ENCODE data around the gene MTFR2.
A peak's percentile ranks its signal among the peaks of the same experiment; 100 is the strongest.

MTFR2 gene

DNA sequence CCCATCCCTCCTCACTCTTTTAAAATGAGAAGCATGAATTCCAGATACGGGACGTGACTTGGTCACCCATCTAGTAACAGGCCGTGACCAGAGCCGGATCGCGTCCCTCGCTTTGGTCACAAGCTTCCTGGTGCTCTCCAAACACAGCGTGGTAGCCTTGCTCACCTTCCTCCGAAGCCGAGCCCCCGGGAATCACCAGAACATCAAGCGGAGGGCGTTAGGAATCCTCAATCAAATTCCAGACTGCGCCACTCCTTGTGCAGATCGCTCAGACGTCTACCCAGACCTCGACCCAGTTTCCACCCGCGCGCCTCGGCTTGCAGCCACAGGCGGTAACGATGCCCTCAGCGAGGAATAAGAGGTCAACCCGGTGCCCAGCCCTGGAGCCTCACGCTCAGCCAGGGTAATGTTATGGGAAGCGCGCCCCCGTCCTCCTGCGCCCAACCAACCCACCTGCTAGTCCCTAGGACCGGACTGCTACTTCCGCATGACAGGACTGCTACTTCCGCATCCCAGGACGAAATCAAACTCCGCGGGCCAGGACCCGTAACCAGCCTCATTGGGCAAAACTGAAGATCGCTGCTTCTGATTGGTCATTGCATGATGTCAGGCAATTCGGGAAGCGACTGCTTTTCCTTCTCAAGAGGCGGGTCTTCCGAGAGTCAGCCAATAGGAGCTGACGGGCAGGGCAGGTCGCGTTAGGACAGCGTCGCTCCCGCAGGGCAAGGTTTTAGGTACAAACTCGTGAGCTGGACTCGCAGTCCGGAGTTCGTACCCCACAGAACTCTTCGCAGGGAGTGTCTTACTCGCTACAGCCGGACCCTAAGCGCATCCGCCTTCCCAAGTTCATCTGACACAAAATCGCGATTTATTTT, at the start of gene MTFR2:
Gene MTFR2 (minus strand): TSS at position 501 of the 875 bp plus-strand sequence. CDS start 1,212 bp downstream, outside the sequence.
- peak; percentile 98 for DNase-seq (ENCODE audit: low spot score)
- FAIRE-seq = peak; percentile 90

DNA sequence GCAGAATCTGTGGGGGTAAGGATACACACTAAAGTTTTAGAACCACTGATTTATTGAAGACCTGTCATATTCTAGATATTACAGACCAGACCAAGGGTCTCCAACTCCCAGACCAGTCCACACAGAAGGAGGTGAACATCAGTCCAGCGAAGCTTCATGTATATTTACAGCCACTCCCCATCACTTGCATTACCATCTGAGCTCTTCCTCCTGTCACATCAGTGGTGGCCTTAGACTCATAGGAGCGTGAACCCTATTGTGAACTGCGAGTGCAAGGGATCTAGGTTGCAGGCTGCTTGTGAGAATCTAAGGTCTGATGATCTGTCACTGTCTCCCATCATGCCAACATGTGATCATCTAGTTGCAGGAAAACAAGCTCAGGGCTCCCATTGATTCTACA, 44.5 kb upstream of the MTFR2 start:
- FAIRE-seq (no peak), DNase-seq (ENCODE audit: low spot score) (no peak)

DNA sequence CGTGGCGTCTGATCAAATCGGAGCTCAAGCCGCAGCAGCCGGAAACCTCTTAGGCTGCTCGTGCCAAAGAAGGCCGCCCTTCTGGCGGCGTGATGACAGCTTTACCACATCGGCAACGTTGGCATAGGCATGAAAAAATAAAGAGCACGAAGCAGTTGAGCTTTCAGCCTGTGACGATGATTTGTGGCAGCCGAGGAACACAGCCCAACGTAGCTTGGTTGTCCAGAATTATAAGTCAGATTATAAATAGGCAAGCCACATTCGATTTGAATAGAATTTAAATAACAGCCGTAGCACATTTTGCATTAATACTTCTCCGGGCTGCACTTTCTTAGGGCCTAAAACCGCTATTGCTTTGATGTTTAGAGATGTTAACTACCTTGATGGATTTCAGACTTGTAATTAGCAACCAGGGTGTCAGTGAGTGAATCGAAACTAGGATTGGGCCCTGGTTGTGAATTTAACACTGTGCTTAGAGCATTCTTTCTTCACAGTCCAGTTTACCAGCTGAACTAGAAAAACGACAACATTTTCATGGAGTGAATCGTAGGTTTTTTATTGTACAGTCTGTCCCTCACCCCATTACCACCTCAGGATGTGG, 40.4 kb upstream of the MTFR2 start:
- FAIRE-seq = no peak
- peak; percentile 55 for DNase-seq (ENCODE audit: low spot score)

DNA sequence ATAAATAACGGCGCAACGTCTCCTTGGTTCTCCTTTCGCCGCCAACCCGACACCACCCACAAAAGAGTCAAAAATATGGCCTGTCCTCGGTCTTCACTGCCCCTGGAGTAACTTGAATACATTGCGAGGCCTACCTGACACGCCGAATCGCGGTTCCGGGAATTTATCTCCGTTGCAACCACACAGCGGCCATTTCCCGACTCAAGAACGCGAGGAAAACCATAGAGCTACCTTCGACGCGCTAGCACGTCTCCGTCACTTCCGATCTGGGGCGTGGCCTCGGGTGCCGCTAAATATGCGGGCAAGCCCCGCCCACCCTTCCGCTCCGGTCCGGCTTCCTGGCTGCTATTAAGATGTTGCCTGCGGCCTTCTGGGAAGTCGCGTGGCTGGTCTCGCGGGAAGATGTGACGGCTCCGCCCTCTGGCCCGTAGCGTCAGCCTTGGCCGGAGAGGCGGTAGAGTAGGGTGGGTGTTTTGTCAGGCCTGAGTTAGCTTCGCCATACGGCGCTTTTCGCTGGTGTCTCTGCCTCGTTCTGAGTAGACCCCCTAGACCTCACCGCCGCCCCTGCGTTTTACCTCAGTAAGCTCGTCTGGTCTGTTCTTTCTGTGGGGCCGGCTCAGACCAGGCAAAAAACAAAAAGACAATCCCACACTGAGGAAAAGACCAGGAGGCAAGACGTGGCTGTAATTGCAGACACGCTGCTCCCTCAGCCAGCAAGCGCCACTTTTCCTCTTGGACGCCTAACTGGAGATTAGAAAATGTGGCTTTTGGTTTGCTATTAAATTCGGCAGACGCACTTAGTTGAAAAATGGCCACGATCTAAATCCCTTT, 39.7 kb upstream of the MTFR2 start, which contains the start of gene BCLAF1:
Gene BCLAF1 (minus strand): TSS at position 268 of the 831 bp plus-strand sequence. CDS start 9,980 bp downstream, outside the sequence.
- DNase-seq (ENCODE audit: low spot score) (peak; percentile 97), FAIRE-seq (peak; percentile 85)

DNA sequence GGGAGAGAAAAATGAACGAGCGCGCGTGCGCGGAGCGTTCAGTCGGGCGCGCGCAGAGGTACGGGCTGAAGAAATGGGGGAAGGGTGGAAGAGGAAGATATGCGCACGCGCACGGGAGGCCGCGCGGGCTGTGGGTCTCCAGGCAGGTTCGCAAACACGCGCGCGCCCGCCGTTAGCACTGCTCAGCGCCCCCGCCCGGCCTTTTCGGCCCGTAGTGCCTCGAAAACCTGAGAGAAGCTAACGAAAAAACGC, 39.1 kb upstream of the MTFR2 start:
- FAIRE-seq (no peak), DNase-seq (ENCODE audit: low spot score) (peak; percentile 76)

DNA sequence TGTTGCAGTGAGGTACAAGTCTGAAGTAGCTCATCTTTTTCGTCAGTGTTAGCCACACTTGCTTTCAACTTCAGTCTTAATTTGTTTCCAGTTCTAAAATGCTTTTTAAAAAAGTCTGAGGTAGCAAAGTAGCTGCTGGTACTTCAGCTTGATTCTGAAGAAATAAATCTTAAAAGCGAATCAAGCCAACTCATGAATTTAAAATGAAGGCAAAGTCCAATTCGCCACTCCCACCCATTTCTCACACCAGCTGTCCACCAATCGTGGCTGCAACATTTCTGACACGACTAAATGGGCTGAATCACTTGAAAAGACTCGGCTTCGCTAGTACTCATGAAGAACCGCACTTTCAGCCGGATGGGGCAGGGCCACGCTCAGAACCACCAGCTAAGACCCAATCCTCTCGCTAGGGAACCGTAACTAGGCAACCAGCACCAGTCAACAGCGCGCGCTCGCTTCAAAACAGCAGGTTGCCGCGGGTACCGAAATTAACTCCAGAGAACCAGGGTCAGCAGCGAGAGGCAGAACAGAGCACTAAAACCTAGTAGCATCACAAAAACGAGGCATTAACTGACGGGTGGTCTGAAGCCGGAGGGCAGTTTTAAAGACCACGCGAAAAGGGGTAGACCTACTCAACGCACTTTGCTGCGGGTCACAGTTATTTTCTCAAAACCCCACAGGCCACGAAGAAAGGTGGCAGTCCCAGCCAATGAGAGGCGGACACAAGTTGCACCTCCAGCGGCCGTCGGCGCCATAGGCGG, 38.6 kb upstream of the MTFR2 start:
- peak; percentile 63 for FAIRE-seq

DNA sequence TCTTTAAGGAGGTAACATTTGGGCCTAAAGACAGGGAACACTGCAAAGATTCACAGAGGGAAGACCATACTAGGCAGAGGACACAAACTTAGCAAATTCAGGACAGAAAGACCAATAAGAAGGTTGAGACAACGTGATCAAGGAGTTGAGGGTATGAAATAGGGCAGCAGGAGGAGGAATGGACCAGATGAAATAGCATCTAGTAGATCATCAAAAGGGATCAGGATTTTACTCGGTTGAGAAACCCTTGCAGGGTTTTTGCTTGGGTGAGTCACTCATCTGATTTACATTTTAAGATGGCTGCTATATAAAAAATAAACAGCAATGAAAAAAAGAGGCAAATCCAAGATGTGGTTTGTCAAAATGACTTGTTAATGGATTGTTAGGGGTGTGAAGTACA, 34.8 kb upstream of the MTFR2 start:
- no peak for DNase-seq (ENCODE audit: low spot score)

More for the DNA sequence above, 38.6 kb upstream of the MTFR2 start:
- DNase-seq (ENCODE audit: low spot score) = peak; percentile 85

DNA sequence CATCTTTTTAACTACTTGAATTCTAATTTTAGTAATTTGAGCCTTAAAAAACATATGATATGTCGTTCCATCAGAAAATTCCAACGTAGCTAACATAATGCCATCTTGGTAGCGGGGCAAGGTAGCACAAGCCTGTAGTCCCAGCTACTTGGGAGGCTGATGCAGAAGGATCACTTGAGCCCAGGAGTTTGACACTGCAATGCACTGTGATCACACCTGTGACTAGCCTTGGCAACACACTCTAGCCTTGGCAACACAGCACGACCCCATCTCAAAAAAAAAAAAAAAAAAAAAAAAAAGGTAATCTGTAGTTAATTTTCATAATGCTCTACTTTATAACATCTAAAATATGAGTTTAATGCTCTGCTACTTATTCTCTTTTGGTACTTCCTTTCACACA, 32.8 kb upstream of the MTFR2 start:
- FAIRE-seq = no peak
- no peak for DNase-seq (ENCODE audit: low spot score)

More for the DNA sequence above, 34.8 kb upstream of the MTFR2 start:
- FAIRE-seq = no peak

DNA sequence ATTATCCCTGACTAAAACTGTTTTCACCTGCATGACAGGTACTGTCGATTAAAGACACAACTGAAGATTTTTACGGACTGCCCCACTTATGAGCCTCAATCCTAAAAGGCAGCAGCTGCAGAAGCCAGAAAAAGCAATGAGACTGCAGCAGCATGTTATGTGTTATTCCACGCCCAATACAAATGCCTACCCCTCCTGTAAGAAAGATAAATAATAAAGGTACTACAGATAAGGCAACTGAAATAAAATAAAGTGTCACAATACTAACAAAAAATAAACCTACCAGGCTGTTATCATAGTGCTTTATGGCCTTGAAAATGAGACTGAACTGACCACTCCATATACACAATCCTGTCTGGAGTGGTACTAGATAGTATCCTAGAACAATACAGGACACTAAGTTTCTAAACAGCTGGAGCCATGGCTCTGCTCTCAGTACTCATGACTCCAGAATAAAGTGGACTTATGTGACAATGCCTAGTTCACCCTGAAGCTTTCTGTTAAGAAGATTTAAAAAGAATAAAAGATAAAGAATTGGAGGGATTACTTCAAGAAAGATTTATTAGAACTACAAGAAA, 30.0 kb upstream of the MTFR2 start:
- FAIRE-seq (no peak), DNase-seq (ENCODE audit: low spot score) (no peak)

DNA sequence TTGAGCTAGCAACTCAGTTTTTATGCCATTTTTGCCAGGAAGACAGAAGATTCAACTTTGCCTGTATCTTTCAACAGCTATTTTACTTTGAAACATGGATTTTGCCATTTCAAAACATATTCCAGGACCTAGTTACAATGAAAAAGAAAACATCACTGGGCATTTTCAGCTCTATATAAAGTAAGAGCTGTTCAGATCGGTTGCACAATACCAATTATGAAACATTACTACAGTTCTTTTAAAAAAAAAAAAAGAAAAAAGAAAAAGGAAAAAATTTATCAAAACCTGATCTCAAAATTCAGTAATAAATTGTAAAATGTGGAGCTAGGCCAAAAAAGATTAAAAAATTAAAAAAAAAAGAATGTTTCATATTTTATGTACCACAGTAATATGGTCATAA, 24.0 kb upstream of the MTFR2 start:
- DNase-seq (ENCODE audit: low spot score) = no peak
- no peak for FAIRE-seq

DNA sequence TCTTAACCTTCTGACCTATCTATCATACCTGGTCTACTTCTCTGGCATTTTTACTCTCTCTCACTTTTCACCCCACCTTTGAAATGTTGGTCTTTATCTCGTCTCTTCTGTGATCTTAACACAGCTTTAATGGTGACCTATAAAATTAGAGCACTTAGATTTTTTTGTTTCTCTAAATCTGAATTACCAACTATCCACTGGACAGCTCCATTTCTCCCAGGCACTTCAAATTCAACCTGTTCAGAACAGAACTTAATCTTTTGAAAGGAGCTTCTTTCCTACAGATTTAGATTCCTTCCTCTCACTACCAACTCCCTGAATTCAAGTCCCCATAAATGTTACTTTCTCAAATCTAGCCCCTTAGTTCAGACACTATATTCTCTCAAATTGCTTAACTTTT, 15.0 kb upstream of the MTFR2 start:
- DNase-seq (ENCODE audit: low spot score) (no peak), FAIRE-seq (no peak)

DNA sequence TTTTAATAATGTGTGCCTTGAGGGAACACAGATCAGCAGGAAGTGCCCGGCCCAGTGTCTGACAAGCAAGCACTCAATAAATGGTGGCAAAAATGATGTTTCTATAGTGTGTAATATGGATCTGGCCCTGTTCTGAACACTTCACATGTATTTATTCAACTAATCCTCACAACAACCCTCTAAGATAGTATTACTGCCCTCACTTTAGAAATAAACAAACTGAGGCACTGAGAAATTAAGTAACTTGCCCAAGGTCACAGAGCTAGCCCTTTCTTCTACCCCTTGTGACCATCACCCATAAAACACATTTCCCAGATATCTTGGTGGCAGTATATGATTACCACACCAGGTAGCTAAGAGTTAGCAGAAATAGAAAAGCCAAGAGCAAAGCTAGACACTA, 12.8 kb upstream of the MTFR2 start:
- no peak for FAIRE-seq
- no peak for DNase-seq (ENCODE audit: low spot score)

DNA sequence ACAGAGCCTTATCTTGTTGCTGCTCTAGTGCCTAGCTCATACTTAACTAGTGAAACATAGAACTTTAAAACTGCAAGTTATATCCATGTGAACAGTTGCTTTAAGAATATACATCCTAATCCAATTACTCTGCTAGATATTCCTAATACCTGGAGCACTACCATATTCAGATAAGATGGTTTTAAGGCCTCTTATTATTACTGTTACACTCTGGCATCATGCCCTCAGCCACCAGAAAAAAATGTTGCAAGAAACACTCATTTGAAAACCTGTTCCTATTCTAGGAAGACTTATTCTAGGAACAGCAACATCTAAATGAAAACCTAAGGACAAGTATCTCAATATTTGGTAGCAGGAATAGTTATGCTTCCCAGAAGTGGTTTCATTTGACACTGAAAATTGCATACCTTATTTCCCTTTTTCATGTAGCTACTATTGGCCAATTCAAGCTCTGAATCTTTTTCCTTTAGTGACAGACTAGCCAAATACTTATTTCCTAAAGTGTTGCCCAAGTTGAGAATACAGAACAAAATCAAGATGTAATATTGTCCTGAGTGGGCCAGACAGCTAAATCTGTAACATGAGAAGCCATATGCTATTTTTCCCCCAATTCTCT, 4.8 kb upstream of the MTFR2 start:
- DNase-seq (ENCODE audit: low spot score) (no peak), FAIRE-seq (no peak)

DNA sequence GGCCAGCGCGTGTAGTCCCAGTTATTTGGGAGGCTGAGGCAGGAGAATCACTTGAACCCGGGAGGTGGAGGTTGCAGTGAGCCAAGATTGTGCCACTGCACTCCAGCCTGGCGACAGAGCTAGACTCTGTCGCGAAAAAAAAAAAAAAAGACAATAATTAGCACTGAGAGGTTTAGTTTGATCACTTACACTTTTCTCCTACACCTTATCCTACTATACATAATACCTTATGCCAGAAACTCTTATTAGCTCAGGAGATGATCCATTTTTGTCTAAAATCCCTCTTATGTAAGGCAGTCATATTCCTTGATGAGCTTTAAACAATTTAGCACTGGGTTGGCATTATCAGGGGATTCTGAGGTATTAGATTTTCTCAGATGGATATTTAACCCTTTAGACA, 3.6 kb upstream of the MTFR2 start:
- no peak for DNase-seq (ENCODE audit: low spot score)
- FAIRE-seq = no peak

DNA sequence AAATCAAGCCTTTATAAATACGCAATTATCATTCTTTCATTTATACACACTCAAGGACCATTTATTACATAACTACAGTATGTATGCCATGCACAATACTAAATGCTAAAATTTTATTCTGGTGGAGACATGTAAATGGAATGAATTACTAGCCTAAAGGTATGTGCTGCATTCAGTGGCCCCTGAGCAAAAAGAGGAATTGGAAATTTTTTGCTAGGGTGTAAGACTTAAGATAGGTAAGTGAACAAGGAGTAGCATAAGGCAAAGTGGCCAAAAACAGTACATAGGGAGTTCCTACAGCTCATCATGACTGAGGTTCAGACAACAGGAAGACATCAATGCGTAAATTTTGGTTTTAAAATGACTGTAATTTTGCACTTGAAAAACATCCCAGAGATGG, 2.3 kb upstream of the MTFR2 start:
- DNase-seq (ENCODE audit: low spot score) (no peak), FAIRE-seq (no peak)

DNA sequence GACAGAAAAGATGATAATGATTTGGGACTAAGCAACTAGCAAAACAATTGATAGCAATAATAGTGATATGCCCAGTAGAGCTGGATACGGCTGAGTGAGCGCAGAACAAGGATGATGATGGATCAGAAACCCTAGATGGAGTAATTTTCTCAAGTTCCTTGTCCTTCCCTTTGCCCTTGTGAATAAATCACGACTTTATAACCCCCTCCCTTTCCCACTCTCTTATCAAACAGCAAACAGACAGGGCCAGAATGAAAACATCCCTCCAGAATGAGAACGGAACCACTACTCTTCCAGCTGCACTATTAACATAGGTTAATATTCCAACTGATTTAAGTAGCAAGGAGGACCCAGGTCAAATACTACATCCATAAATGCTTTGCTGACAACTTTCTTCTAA, 1.3 kb upstream of the MTFR2 start:
- no peak for FAIRE-seq
- no peak for DNase-seq (ENCODE audit: low spot score)

DNA sequence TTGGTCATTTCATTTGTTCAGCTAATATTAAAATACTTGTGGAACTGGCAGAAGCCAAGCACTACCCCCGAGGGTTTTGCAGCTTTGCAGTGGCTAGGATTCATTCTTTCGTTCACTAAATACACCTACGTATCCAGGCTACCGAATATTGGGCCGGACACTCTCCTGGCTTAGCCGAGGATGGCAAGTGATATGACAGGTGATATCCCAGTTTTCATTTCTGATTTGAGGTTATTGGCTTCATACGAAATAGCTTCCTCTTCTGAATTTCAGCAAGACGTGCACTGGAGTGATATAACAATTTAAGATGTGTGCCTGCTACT, 536 bp upstream of the MTFR2 start:
- DNase-seq (ENCODE audit: low spot score) = no peak
- FAIRE-seq = no peak

DNA sequence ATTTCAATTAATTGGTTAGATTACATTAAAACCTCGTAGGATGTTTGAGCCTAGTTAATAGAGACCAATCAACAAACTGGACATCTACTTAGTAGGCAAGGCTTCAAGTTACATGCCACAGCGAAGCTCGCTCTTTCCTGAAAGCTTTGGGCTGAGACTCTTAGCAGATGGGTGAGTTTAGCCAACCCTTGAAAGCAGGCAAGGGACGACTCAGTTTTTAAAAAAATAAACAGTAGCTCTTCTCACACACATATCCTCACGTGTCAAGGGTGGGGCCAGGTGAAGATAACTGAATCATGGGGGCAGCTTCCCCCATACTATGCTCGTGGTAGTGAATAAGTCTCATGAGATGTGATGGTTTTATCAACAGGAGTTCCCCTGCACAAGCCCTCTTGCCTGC, 775 bp downstream of the MTFR2 start:
- no peak for FAIRE-seq
- DNase-seq (ENCODE audit: low spot score) = no peak

DNA sequence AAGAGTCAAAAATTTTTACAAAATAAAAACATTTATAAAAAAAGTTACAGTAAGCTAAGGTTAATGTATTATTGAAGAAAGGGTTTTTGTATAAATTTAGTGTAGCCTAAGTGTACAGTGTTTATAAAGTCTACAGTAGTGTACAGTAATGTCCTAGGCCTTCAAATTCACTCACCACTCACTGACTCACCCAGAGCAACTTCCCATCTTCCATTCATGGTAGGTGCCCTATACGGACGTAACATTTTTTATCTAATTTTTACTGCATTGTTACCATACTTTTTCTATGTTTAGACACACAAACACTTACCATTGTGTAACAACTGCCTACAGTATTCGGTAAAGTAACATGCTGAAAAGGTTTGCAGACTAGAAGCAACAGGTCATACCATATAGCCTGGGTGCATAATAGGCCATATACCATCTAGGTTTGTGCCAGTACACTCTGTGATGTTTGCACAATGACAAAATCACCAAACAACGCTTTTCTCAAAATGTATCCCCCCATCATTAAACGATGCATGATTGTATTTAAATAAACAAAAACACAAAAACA, 6.0 kb downstream of the MTFR2 start:
- no peak for DNase-seq (ENCODE audit: low spot score)
- no peak for FAIRE-seq

DNA sequence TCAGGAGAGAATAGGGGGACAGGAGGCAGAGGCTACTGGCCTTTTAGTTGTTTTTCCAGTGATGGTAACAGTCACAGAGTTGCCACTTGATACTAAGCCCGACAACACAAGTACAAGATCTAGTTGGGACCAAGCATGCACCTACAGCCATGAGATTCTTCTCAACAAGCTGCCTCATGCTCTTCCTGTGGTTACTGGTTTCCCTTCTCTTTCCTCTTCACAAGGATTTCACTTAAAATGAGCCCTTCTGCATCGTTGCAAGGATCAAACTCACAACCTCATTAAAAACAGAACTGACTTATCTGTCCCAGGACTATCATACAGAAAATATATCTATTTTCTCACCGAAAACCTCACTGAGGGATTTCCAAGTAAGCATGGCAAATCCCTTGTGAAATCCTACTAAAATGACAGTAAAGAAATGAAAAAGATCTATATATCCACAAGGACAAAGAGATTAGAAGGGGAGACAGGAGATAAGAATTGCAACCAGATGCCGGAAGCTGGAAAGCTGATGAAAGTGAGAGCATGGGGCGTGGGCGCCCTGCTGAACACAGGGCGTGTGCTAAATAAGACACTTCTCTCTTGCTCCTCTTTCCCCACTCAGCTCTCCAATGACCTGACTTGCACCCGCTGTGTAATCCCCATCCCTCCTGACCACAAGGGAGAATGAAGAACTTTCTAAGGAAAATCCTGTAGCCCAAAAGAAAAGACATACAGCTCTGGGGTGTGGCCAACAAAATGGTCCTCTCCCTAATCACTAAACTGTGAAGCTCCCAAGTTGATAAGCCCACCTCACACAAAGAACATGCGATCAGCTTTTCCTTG, 13.4 kb downstream of the MTFR2 start:
- no peak for DNase-seq (ENCODE audit: low spot score)
- FAIRE-seq = no peak
